CD4-positive, alpha-beta T cell treated with Interleukin-17A for 1 hour (primary cell): Measurements from ENCODE around the gene LILRA6.
A peak's percentile ranks its signal among the peaks of the same experiment; 100 is the strongest.
"Not testable (repeated sequence)": the region's sequence is repeated elsewhere in the genome, so short reads cannot be mapped to it uniquely, and the experiment has no call there.

ENCODE experiments used
- DNase-seq: peaks from one replicate; pipeline ENCODE4 v3.0.0-alpha.2; 2020

Gene LILRA6

GRCh38 chr19:54262066-54262465 is 19.5 kb upstream of the LILRA6 start:
- no peak for DNase-seq

GRCh38 chr19:54257116-54257480 is 14.5 kb upstream of the LILRA6 start, which contains the start of gene LILRB5:
Gene LILRB5 (minus strand): TSS chr19:54257273. CDS start chr19:54257193, 80 bp downstream.
- DNase-seq: no peak

GRCh38 chr19:54256250-54257115 is 13.9 kb upstream of the LILRA6 start:
- no peak for DNase-seq

- no peak for DNase-seq
Measured at GRCh38 chr19:54255105-54255775, 12.7 kb upstream of the LILRA6 start.

GRCh38 chr19:54254195-54254906 is 11.8 kb upstream of the LILRA6 start:
- no peak for DNase-seq

GRCh38 chr19:54253331-54254194 is 11.0 kb upstream of the LILRA6 start:
- no peak for DNase-seq

GRCh38 chr19:54252845-54253244 is 10.3 kb upstream of the LILRA6 start:
- no peak for DNase-seq

GRCh38 chr19:54252243-54252642 is 9.7 kb upstream of the LILRA6 start:
- DNase-seq: no peak

GRCh38 chr19:54248016-54248601 is 5.5 kb upstream of the LILRA6 start:
- peak; percentile 37 for DNase-seq

GRCh38 chr19:54247106-54247930 is 4.7 kb upstream of the LILRA6 start:
- no peak for DNase-seq

GRCh38 chr19:54245936-54246335 is 3.3 kb upstream of the LILRA6 start:
- no peak for DNase-seq

GRCh38 chr19:54243809-54244208 is 1.2 kb upstream of the LILRA6 start:
- not testable (repeated sequence) for DNase-seq

GRCh38 chr19:54242234-54242633 is 356 bp downstream of the LILRA6 start:
- DNase-seq: not testable (repeated sequence)

GRCh38 chr19:54240372-54241336 is 1.9 kb downstream of the LILRA6 start:
- DNase-seq: not testable (repeated sequence)

- not testable (repeated sequence) for DNase-seq
Measured at GRCh38 chr19:54239491-54240371, 2.9 kb downstream of the LILRA6 start.

GRCh38 chr19:54233941-54234340 is 8.6 kb downstream of the LILRA6 start:
- DNase-seq: no peak

GRCh38 chr19:54231077-54231931 is 11.3 kb downstream of the LILRA6 start:
- peak; percentile 87 for DNase-seq

GRCh38 chr19:54230031-54230430 is 12.6 kb downstream of the LILRA6 start:
- no peak for DNase-seq
